Upper lobe of left lung (tissue), 4 donors: ENCODE results near the gene GDF10.

Experiments used
- EP300 ChIP-seq, 4 donors: sonication (generic); formaldehyde crosslinking; IDR thresholded peaks; one replicate each; pipeline ENCODE4 v1.5.1; 2017; ENCODE audit warnings: antibody characterized with exemption in 4 of 4, control low read depth in 2 of 4
- POLR2AphosphoS5 ChIP-seq, 2 donors: sonication (generic); formaldehyde crosslinking; IDR thresholded peaks; one replicate each; pipeline ENCODE4 v1.5.1; 2017; ENCODE audit warnings: antibody characterized with exemption in 2 of 2
- TF ChIP-seq, protein P1 (sequence below), 6 experiments: fragments of 450-650 bp in 4 of 6; fragments of 200-600 bp in 2 of 6; sonication (generic) in 2 of 6; IDR thresholded peaks; one replicate each; pipeline ENCODE4 v1.5.1; 2016 to 2019; ENCODE audit warnings: antibody characterized with exemption in 6 of 6

DNA sequence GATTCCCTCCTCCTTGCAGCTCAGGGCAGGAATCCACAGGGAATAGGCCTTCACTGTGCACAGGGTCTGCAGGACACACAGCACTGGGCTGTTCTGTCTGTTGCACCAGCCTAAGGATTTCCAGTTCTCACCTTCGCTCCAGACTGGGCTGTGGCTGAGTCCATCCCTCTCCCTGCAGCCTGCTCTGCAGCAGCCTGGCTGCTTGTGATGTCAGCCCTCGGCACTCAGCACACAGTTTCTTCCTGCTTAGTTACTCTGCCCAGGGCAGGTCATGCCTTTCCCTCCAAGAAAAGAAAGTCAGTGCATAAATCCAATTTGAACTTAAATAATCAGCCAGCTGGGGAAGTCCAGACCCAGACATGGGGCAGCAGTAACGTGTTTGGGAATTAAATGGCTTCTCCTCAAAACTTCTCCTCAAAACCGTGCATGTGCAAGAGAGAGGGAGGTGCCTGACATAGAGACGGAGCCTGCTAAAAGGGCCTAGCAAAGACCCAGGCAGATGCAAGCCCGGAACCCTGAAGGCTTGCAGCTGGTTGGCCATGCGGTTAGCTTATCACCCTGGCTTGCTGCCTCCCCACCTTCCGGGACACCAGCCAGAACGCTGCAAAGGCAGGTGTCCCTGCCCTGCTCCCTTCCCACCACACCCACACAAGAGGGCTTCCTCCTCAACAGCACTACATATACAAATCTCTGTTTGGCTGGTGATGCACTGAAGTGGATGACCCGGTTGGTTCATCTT lies 11.4 kb downstream of the GDF10 start:
- TF ChIP-seq, protein P1, sequence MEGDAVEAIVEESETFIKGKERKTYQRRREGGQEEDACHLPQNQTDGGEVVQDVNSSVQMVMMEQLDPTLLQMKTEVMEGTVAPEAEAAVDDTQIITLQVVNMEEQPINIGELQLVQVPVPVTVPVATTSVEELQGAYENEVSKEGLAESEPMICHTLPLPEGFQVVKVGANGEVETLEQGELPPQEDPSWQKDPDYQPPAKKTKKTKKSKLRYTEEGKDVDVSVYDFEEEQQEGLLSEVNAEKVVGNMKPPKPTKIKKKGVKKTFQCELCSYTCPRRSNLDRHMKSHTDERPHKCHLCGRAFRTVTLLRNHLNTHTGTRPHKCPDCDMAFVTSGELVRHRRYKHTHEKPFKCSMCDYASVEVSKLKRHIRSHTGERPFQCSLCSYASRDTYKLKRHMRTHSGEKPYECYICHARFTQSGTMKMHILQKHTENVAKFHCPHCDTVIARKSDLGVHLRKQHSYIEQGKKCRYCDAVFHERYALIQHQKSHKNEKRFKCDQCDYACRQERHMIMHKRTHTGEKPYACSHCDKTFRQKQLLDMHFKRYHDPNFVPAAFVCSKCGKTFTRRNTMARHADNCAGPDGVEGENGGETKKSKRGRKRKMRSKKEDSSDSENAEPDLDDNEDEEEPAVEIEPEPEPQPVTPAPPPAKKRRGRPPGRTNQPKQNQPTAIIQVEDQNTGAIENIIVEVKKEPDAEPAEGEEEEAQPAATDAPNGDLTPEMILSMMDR (IDR thresholded peaks at IDR 0.05) = no peak
- no peak for TF ChIP-seq POLR2AphosphoS5 (IDR thresholded peaks at IDR 0.05)
- TF ChIP-seq EP300 (IDR thresholded peaks at IDR 0.05) = no peak
